ENCODE data around the gene SH2D6. TPM values are rescaled to one million over a fixed set of nuclear protein-coding genes. Genes with fewer than 3 reads are reported as not detected.
"Not testable (repeated sequence)": the region's sequence is repeated elsewhere in the genome, so short reads cannot be mapped to it uniquely, and the experiment has no call there.

The SH2D6 gene
- 0.13 TPM in 1 of 2 replicates, not detected in the other for total RNA-seq

- peak; percentile 49 for DNase-seq (ENCODE audit: low read depth, low spot score)
Measured at GRCh38 chr2:85418132-85419008, at the start of gene SH2D6. Gene SH2D6 (plus strand): TSS chr2:85418714. CDS start chr2:85429466, 10,752 bp downstream.

GRCh38 chr2:85368921-85369320, 49.6 kb upstream of the SH2D6 start:
- DNase-seq (ENCODE audit: low read depth, low spot score) = no peak

GRCh38 chr2:85369500-85369899, 49.0 kb upstream of the SH2D6 start:
- no peak for DNase-seq (ENCODE audit: low read depth, low spot score)

GRCh38 chr2:85371045-85371444, 47.5 kb upstream of the SH2D6 start:
- no peak for DNase-seq (ENCODE audit: low read depth, low spot score)

GRCh38 chr2:85376291-85377065, 42.0 kb upstream of the SH2D6 start:
- no peak for DNase-seq (ENCODE audit: low read depth, low spot score)

- DNase-seq (ENCODE audit: low read depth, low spot score) = no peak
Measured at GRCh38 chr2:85377083-85377482, 41.4 kb upstream of the SH2D6 start.

- DNase-seq (ENCODE audit: low read depth, low spot score) = no peak
Measured at GRCh38 chr2:85378257-85378656, 40.3 kb upstream of the SH2D6 start.

GRCh38 chr2:85380048-85380447, 38.5 kb upstream of the SH2D6 start:
- DNase-seq (ENCODE audit: low read depth, low spot score) = no peak

GRCh38 chr2:85383151-85383550, 35.4 kb upstream of the SH2D6 start:
- not testable (repeated sequence) for DNase-seq (ENCODE audit: low read depth, low spot score)

- DNase-seq (ENCODE audit: low read depth, low spot score) = no peak
Measured at GRCh38 chr2:85383850-85384249, 34.7 kb upstream of the SH2D6 start.

GRCh38 chr2:85385746-85386145, 32.8 kb upstream of the SH2D6 start:
- no peak for DNase-seq (ENCODE audit: low read depth, low spot score)

- no peak for DNase-seq (ENCODE audit: low read depth, low spot score)
Measured at GRCh38 chr2:85387754-85388153, 30.8 kb upstream of the SH2D6 start.

GRCh38 chr2:85388878-85389538, 29.5 kb upstream of the SH2D6 start:
- no peak for DNase-seq (ENCODE audit: low read depth, low spot score)

- DNase-seq (ENCODE audit: low read depth, low spot score) = no peak
Measured at GRCh38 chr2:85390941-85391669, 27.4 kb upstream of the SH2D6 start.

- DNase-seq (ENCODE audit: low read depth, low spot score) = no peak
Measured at GRCh38 chr2:85393836-85394235, 24.7 kb upstream of the SH2D6 start.

GRCh38 chr2:85394261-85394681, 24.2 kb upstream of the SH2D6 start:
- no peak for DNase-seq (ENCODE audit: low read depth, low spot score)

- DNase-seq (ENCODE audit: low read depth, low spot score) = no peak
Measured at GRCh38 chr2:85394976-85395375, 23.5 kb upstream of the SH2D6 start.

GRCh38 chr2:85395912-85396475, 22.5 kb upstream of the SH2D6 start:
- no peak for DNase-seq (ENCODE audit: low read depth, low spot score)

GRCh38 chr2:85396531-85397470, 21.7 kb upstream of the SH2D6 start:
- no peak for DNase-seq (ENCODE audit: low read depth, low spot score)

- no peak for DNase-seq (ENCODE audit: low read depth, low spot score)
Measured at GRCh38 chr2:85397925-85398331, 20.6 kb upstream of the SH2D6 start.

Data from pulmonary artery endothelial cell (primary cell).